NT2/D1 (cell line): Measurements from ENCODE around the gene C22orf15.

Experiments used
- DNase-seq: peaks from one replicate; pipeline ENCODE4 v3.0.0-alpha.2; 2011; ENCODE audit warnings: low read depth, low spot score
- H3K27me3 ChIP-seq: 2 replicates; pipeline ENCODE4 v1.6.0; 2011; ENCODE audit warnings: mild to moderate bottlenecking; ENCODE audit not compliant: insufficient read length, insufficient read depth
- H3K36me3 ChIP-seq: 2 replicates; pipeline ENCODE4 v1.6.1; 2011; ENCODE audit warnings: mild to moderate bottlenecking, low read length, mixed read lengths; ENCODE audit not compliant: insufficient read depth, insufficient read length
- H3K4me1 ChIP-seq: 2 replicates; pipeline ENCODE4 v1.5.1; 2011; ENCODE audit not compliant: insufficient read depth, insufficient read length
- H3K4me3 ChIP-seq: 2 replicates; pipeline ENCODE4 v1.5.1; 2011; ENCODE audit warnings: low read depth; ENCODE audit not compliant: insufficient read length
- H3K9ac ChIP-seq: 2 replicates; pipeline ENCODE4 v1.6.0; 2011; ENCODE audit warnings: low read depth; ENCODE audit not compliant: insufficient read length
- H3K9me3 ChIP-seq: 2 replicates; pipeline ENCODE4 v1.5.1; 2011; ENCODE audit warnings: mild to moderate bottlenecking, low read length; ENCODE audit not compliant: insufficient read depth
- SUZ12 ChIP-seq: IDR thresholded peaks from 2 replicates; pipeline ENCODE4 v1.6.1; 2011; ENCODE audit not compliant: insufficient read length, insufficient read depth; ENCODE audit errors: extremely low read depth
- YY1 ChIP-seq: IDR thresholded peaks from 2 replicates; pipeline ENCODE4 v1.6.1; 2011; ENCODE audit not compliant: insufficient read length, insufficient read depth
- ZNF274 ChIP-seq: IDR thresholded peaks from 2 replicates; pipeline ENCODE4 v1.6.1; 2011; ENCODE audit warnings: mild to moderate bottlenecking, low read depth, low read length

The C22orf15 gene

GRCh38 chr22:23791738-23792645 lies 29.2 kb downstream of the C22orf15 start:
- TF ChIP-seq YY1: no peak
- no peak for TF ChIP-seq SUZ12
- no peak for TF ChIP-seq ZNF274
- Histone ChIP-seq H3K9ac (no peak overlapping the region), H3K36me3 (peaks cover 69% of the 10 kb centered on the region), H3K9me3 (no peaks in the 10 kb centered on the region), H3K4me3 (no peak overlapping the region), H3K27me3 (no peaks in the 10 kb centered on the region), H3K4me1 (peaks cover 2% of the 10 kb centered on the region)
- no peak for DNase-seq

- H3K9me3 ChIP-seq: no peaks in the 10 kb centered on the region
- H3K36me3 ChIP-seq: peaks cover 76% of the 10 kb centered on the region
- H3K27me3 ChIP-seq: no peaks in the 10 kb centered on the region
- peaks cover 2% of the 10 kb centered on the region for H3K4me1 ChIP-seq
- H3K9ac ChIP-seq: no peak overlapping the region
- no peak overlapping the region for H3K4me3 ChIP-seq
- DNase-seq: no peak
- TF ChIP-seq YY1: no peak
- no peak for TF ChIP-seq ZNF274
- no peak for TF ChIP-seq SUZ12
Measured at GRCh38 chr22:23793326-23793725, 30.5 kb downstream of the C22orf15 start.

- no peaks in the 10 kb centered on the region for H3K27me3 ChIP-seq
- DNase-seq: no peak
- no peaks in the 10 kb centered on the region for H3K9me3 ChIP-seq
- no peak overlapping the region for H3K4me3 ChIP-seq
- peaks cover 75% of the 10 kb centered on the region for H3K36me3 ChIP-seq
- TF ChIP-seq SUZ12 (no peak), YY1 (no peak), ZNF274 (no peak)
- H3K4me1 ChIP-seq: no peaks in the 10 kb centered on the region
- H3K9ac ChIP-seq: no peak overlapping the region
Measured at GRCh38 chr22:23796461-23796860, 33.7 kb downstream of the C22orf15 start.

- H3K27me3 ChIP-seq: no peaks in the 10 kb centered on the region
- H3K4me1 ChIP-seq: peaks cover 7% of the 10 kb centered on the region
- no peak overlapping the region for H3K4me3 ChIP-seq
- no peak overlapping the region for H3K9ac ChIP-seq
- H3K9me3 ChIP-seq: no peaks in the 10 kb centered on the region
- no peak for DNase-seq
- no peak for TF ChIP-seq YY1
- no peak for TF ChIP-seq ZNF274
- TF ChIP-seq SUZ12: no peak
- peaks cover 73% of the 10 kb centered on the region for H3K36me3 ChIP-seq
Measured at GRCh38 chr22:23800297-23801237, 37.8 kb downstream of the C22orf15 start.

GRCh38 chr22:23801238-23801821 lies 38.5 kb downstream of the C22orf15 start:
- no peak for TF ChIP-seq SUZ12
- no peak for TF ChIP-seq ZNF274
- no peak for TF ChIP-seq YY1
- DNase-seq: no peak
- Histone ChIP-seq H3K36me3 (peaks cover 77% of the 10 kb centered on the region), H3K27me3 (no peaks in the 10 kb centered on the region), H3K4me1 (peaks cover 7% of the 10 kb centered on the region), H3K4me3 (no peak overlapping the region), H3K9me3 (no peaks in the 10 kb centered on the region), H3K9ac (no peak overlapping the region)

GRCh38 chr22:23801886-23802377 lies 39.1 kb downstream of the C22orf15 start:
- DNase-seq: no peak
- peaks cover 7% of the 10 kb centered on the region for H3K4me1 ChIP-seq
- H3K36me3 ChIP-seq: peaks cover 78% of the 10 kb centered on the region

More at GRCh38 chr22:23801886-23802377, 39.1 kb downstream of the C22orf15 start:
- Histone ChIP-seq H3K4me3 (no peak overlapping the region), H3K9ac (no peak overlapping the region), H3K27me3 (no peaks in the 10 kb centered on the region), H3K9me3 (no peaks in the 10 kb centered on the region)
- TF ChIP-seq SUZ12 (no peak), YY1 (no peak), ZNF274 (no peak)
